Measurements from ENCODE around the gene PLA2G12A. TPM values are rescaled to one million over a fixed set of nuclear protein-coding genes. Genes with fewer than 3 reads are reported as not detected.
A peak's percentile ranks its signal among the peaks of the same experiment; 100 is the strongest.

Gene PLA2G12A
- total and polyA plus RNA-seq, 2 of the 8 experiments (the other 6 are each of a cell fraction or from before 2014, with no cell fraction given), result 26.6 to 47.2 TPM

GRCh38 chr4:109729718-109730618 lies at the start of gene PLA2G12A (continued):
- TF ChIP-seq USF2 (IDR thresholded peaks at IDR 0.05; ENCODE audit: low read length) (peak; percentile 51; the same call in 1 of the 2 replicates), CTBP2 (IDR thresholded peaks at IDR 0.05; ENCODE audit: borderline replicate concordance, insufficient read depth, insufficient read length, low read length) (no peak), BRCA1 (IDR thresholded peaks at IDR 0.05; ENCODE audit: low read depth, low read length) (no peak), SRF (IDR thresholded peaks at IDR 0.05; ENCODE audit: low read depth, low read length) (no peak), MAX (IDR thresholded peaks at IDR 0.05) (peak; percentile 80), RBBP5 (IDR thresholded peaks at IDR 0.05; ENCODE audit: borderline replicate concordance, low read depth, low read length) (peak; percentile 93; the same call in 1 of the 2 replicates), RXRA (IDR thresholded peaks at IDR 0.05; ENCODE audit: insufficient read depth, low read depth, low read length) (no peak), GTF2F1 (IDR thresholded peaks at IDR 0.05; ENCODE audit: borderline replicate concordance, low read depth, low read length) (no peak), RFX5 (IDR thresholded peaks at IDR 0.05; ENCODE audit: borderline replicate concordance, low read depth, low read length) (no peak), CBX5 (IDR thresholded peaks at IDR 0.05; ENCODE audit: low read depth, low read length) (no peak), CBX8 (IDR thresholded peaks at IDR 0.05; ENCODE audit: borderline replicate concordance, low read depth, low read length) (no peak), JUND (IDR thresholded peaks at IDR 0.05; ENCODE audit: low read length) (0 out of 2 replicates have a peak, but pooled peaks have one; percentile 14), E2F6 (IDR thresholded peaks at IDR 0.05) (peak; percentile 34; the same call in 1 of the 2 replicates), POLR2A (IDR thresholded peaks at IDR 0.05; ENCODE audit: control extremely low read depth in 1 of 2, low read depth in 2 of 2, low read length in 2 of 2) (peak; percentile 44 to 66; a peak in 2 of 3 replicates), TAF7 (optimal IDR thresholded peaks at IDR 0.05; ENCODE audit: borderline replicate concordance, low read depth, low read length) (peak; percentile 14), PHF8 (conservative IDR thresholded peaks at IDR 0.05; ENCODE audit: low read depth, low read length) (peak; percentile 71), SIX5 (IDR thresholded peaks at IDR 0.05; ENCODE audit: low read depth, low read length) (no peak), TEAD4 (IDR thresholded peaks at IDR 0.05; ENCODE audit: low read depth, low read length) (no peak), POLR2AphosphoS5 (IDR thresholded peaks at IDR 0.05; ENCODE audit: low read depth, low read length) (peak; percentile 77; the same call in 1 of the 2 replicates), ATF3 (IDR thresholded peaks at IDR 0.05; ENCODE audit: insufficient read depth, low read depth, low read length) (no peak), EGR1 (IDR thresholded peaks at IDR 0.05; ENCODE audit: borderline replicate concordance, low read depth, low read length) (no peak)
